Liver (tissue), 9 donors: ENCODE data around the gene HEXIM2. TPM values are rescaled to one million over a fixed set of nuclear protein-coding genes. Genes with fewer than 3 reads are reported as not detected.

Source experiments
- DNase-seq: peaks from one replicate; pipeline ENCODE4 v3.0.0-alpha.2; 2017; ENCODE audit warnings: low spot score
- H3K27ac ChIP-seq, 2 donors: one replicate each; pipeline ENCODE4 v1.7.0; 2013; ENCODE audit warnings: inconsistent platforms in 2 of 2, low read length in 2 of 2, control low read depth in 1 of 2, low read depth in 1 of 2, mild to moderate bottlenecking in 1 of 2
- H3K27me3 ChIP-seq, 4 donors: one replicate each; pipeline versions ENCODE4 v1.6.1 to v1.7.0; 2013; ENCODE audit warnings: low read length in 3 of 4, inconsistent platforms in 1 of 4, mild to moderate bottlenecking in 1 of 4, moderate library complexity in 1 of 4; ENCODE audit not compliant: control insufficient read depth in 4 of 4, insufficient read depth in 4 of 4
- H3K36me3 ChIP-seq, 4 donors: one replicate each; pipeline versions ENCODE4 v1.6.1 to v1.7.0; 2013; ENCODE audit warnings: low read length in 3 of 4, mild to moderate bottlenecking in 3 of 4, low read depth in 1 of 4, moderate library complexity in 1 of 4; ENCODE audit not compliant: control insufficient read depth in 4 of 4, insufficient read depth in 3 of 4
- H3K4me1 ChIP-seq, 4 donors: one replicate each; pipeline versions ENCODE4 v1.6.1 to v1.7.0; 2013; ENCODE audit warnings: low read length in 3 of 4, mild to moderate bottlenecking in 3 of 4, moderate library complexity in 1 of 4; ENCODE audit not compliant: control insufficient read depth in 4 of 4, insufficient read depth in 4 of 4
- H3K4me3 ChIP-seq, 3 donors: one replicate each; pipeline versions ENCODE4 v1.6.1 to v1.7.0; 2013; ENCODE audit warnings: low read length in 3 of 3, control low read depth in 1 of 3, low read depth in 1 of 3, mild to moderate bottlenecking in 1 of 3
- H3K9ac ChIP-seq, 2 donors: one replicate each; pipeline ENCODE4 v1.7.0; 2013; ENCODE audit warnings: low read length in 2 of 2, mild to moderate bottlenecking in 2 of 2, moderate library complexity in 2 of 2, control low read depth in 1 of 2, low read depth in 1 of 2
- H3K9me3 ChIP-seq, 4 donors: one replicate each; pipeline versions ENCODE4 v1.6.1 to v1.7.0; 2013; ENCODE audit warnings: low read length in 3 of 4; ENCODE audit not compliant: control insufficient read depth in 4 of 4
- EGR1 ChIP-seq, 2 donors: IDR thresholded peaks; 2 replicates each; pipeline ENCODE4 v1.6.1; 2016 to 2018; ENCODE audit warnings: antibody characterized with exemption in 2 of 2, low read depth in 2 of 2
- FOXA1 ChIP-seq: IDR thresholded peaks from 2 replicates; pipeline ENCODE4 v1.6.1; 2016; ENCODE audit warnings: antibody characterized with exemption
- FOXA2 ChIP-seq: IDR thresholded peaks from 2 replicates; pipeline ENCODE4 v1.6.1; 2016; ENCODE audit warnings: antibody characterized with exemption
- GABPA ChIP-seq, 2 donors: IDR thresholded peaks in 1 of 2; conservative IDR thresholded peaks in 1 of 2; 2 replicates each; pipeline ENCODE4 v1.6.1; 2016; ENCODE audit warnings: antibody characterized with exemption in 2 of 2, mild to moderate bottlenecking in 1 of 2, moderate library complexity in 1 of 2
- HNF4A ChIP-seq, 2 donors: conservative IDR thresholded peaks; 2 replicates each; pipeline ENCODE4 v1.6.1; 2016; ENCODE audit warnings: antibody characterized with exemption in 2 of 2, mild to moderate bottlenecking in 2 of 2
- HNF4G ChIP-seq: IDR thresholded peaks from 2 replicates; pipeline ENCODE4 v1.6.1; 2016; ENCODE audit warnings: antibody characterized with exemption
- JUND ChIP-seq, 2 donors: IDR thresholded peaks; 2 replicates each; pipeline ENCODE4 v1.6.1; 2016; ENCODE audit warnings: antibody characterized with exemption in 2 of 2
- NR2F2 ChIP-seq: IDR thresholded peaks from 2 replicates; pipeline ENCODE4 v1.6.1; 2016; ENCODE audit warnings: antibody characterized with exemption
- RAD21 ChIP-seq, 2 donors: IDR thresholded peaks; 2 replicates each; pipeline ENCODE4 v1.6.1; 2016; ENCODE audit warnings: antibody characterized with exemption in 2 of 2, mild to moderate bottlenecking in 2 of 2
- SP1 ChIP-seq: IDR thresholded peaks from 2 replicates; pipeline ENCODE4 v1.6.1; 2018; ENCODE audit warnings: antibody characterized with exemption, mild to moderate bottlenecking
- TAF1 ChIP-seq: conservative IDR thresholded peaks from 2 replicates; pipeline ENCODE4 v1.6.1; 2016; ENCODE audit warnings: antibody characterized with exemption, mild to moderate bottlenecking
- YY1 ChIP-seq: IDR thresholded peaks from 2 replicates; pipeline ENCODE4 v1.6.1; 2016; ENCODE audit warnings: antibody characterized with exemption, mild to moderate bottlenecking
- WGBS: extraction: QIAGEN DNeasy Blood & Tissue Kit; methylation state at CpG from one replicate; pipeline ENCODE4 v1.1.7; 2013; 5-methylcytosine and 5-hydroxymethylcytosine counted together
- polyA plus RNA-seq, 2 donors: library from polyadenylated mRNA; stranded (reverse) in 1 of 2; unstranded in 1 of 2; fragments of 200-250 nt in 1 of 2; fragments of >200 nt in 1 of 2; fragmentation: Nextera tagmentation in 1 of 2; extraction: Ambion mirVana in 1 of 2; gene quantifications; one replicate each; pipeline versions ENCODE4 v1.2.1 to v1.2.3, GENCODE V29; 2013 to 2015
- total RNA-seq, 2 donors: library from RNA; depleted of rRNA; stranded (reverse); fragments of >200 nt; gene quantifications; one replicate each; pipeline ENCODE4 v1.2.3, GENCODE V29; 2014
- TF ChIP-seq, protein P1 (sequence below): IDR thresholded peaks from 2 replicates; pipeline ENCODE4 v1.6.1; 2016; ENCODE audit warnings: antibody characterized with exemption
- TF ChIP-seq, protein P2 (sequence below): fragments of 150-350 bp; IDR thresholded peaks from 2 replicates; pipeline ENCODE4 v1.5.1; 2017; ENCODE audit warnings: improper control_type of control experiment, low read depth, low read length; ENCODE audit not compliant: missing input control
- TF ChIP-seq, protein P3 (sequence below): IDR thresholded peaks from 2 replicates; pipeline ENCODE4 v1.6.1; 2016; ENCODE audit warnings: antibody characterized with exemption
- donor health status: healthy.
- donor health status: healthy.
- donor health status: healthy.
- donor health status: healthy.
- donor health status: healthy.

Gene HEXIM2
- total and polyA plus RNA-seq, 4 donors: 3.5 to 10.7 (median 5.5) TPM

DNA sequence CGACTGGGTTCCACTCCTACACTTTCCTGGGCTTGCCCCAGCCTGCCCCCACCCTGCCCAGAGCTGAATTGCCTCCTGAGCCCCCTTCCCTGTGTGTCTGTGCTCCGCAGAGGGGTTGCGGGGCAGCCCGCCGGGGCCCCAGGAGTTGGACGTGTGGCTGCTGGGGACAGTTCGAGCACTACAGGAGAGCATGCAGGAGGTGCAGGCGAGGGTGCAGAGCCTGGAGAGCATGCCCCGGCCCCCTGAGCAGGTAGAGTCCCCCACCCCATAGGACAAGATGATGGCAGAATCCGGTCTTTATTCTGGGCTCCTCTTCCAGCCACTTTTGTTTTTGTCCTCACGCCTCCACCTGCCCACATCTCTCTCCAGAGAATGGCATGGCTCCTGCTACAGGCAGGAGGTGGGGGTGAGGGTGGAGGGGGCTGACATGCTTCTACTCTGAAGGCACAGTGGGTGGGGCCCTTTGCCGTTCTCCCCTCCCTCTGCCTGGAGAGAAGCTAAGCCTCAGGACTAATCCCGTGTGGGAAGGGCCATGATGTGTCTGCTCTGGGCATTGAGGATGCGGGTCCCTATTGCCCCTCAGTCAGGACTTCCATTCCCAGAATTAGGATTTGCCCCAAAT is 22.7 kb upstream of the HEXIM2 start:
- Histone ChIP-seq H3K4me1 (peaks cover 9 to 56% (median 39%) of the 10 kb centered on the region in 4 donors), H3K27ac (no peak overlapping the region), H3K9ac (no peak overlapping the region), H3K9me3 (no peaks in the 10 kb centered on the region), H3K36me3 (peaks cover 2 to 9% (median 7%) of the 10 kb centered on the region in 4 donors), H3K27me3 (no peaks in the 10 kb centered on the region), H3K4me3 (no peak overlapping the region)
- TF ChIP-seq EGR1 (IDR thresholded peaks at IDR 0.05; ENCODE audit: low read depth in 2 of 2) (no peak), NR2F2 (no peak), GABPA (IDR thresholded peaks at IDR 0.05 in 1 of 2, conservative IDR thresholded peaks at IDR 0.05 in 1 of 2) (no peak), TAF1 (no peak), RAD21 (IDR thresholded peaks at IDR 0.05) (no peak), FOXA1 (no peak), SP1 (no peak), YY1 (no peak), HNF4A (conservative IDR thresholded peaks at IDR 0.05) (no peak), HNF4G (no peak), FOXA2 (no peak)
- TF ChIP-seq, protein P1, sequence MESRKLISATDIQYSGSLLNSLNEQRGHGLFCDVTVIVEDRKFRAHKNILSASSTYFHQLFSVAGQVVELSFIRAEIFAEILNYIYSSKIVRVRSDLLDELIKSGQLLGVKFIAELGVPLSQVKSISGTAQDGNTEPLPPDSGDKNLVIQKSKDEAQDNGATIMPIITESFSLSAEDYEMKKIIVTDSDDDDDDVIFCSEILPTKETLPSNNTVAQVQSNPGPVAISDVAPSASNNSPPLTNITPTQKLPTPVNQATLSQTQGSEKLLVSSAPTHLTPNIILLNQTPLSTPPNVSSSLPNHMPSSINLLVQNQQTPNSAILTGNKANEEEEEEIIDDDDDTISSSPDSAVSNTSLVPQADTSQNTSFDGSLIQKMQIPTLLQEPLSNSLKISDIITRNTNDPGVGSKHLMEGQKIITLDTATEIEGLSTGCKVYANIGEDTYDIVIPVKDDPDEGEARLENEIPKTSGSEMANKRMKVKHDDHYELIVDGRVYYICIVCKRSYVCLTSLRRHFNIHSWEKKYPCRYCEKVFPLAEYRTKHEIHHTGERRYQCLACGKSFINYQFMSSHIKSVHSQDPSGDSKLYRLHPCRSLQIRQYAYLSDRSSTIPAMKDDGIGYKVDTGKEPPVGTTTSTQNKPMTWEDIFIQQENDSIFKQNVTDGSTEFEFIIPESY: no peak
- TF ChIP-seq, protein P2, sequence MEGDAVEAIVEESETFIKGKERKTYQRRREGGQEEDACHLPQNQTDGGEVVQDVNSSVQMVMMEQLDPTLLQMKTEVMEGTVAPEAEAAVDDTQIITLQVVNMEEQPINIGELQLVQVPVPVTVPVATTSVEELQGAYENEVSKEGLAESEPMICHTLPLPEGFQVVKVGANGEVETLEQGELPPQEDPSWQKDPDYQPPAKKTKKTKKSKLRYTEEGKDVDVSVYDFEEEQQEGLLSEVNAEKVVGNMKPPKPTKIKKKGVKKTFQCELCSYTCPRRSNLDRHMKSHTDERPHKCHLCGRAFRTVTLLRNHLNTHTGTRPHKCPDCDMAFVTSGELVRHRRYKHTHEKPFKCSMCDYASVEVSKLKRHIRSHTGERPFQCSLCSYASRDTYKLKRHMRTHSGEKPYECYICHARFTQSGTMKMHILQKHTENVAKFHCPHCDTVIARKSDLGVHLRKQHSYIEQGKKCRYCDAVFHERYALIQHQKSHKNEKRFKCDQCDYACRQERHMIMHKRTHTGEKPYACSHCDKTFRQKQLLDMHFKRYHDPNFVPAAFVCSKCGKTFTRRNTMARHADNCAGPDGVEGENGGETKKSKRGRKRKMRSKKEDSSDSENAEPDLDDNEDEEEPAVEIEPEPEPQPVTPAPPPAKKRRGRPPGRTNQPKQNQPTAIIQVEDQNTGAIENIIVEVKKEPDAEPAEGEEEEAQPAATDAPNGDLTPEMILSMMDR: no peak
- 94% methylated on average over 14 of the region's 14 CpGs for WGBS
- no peak for DNase-seq

DNA sequence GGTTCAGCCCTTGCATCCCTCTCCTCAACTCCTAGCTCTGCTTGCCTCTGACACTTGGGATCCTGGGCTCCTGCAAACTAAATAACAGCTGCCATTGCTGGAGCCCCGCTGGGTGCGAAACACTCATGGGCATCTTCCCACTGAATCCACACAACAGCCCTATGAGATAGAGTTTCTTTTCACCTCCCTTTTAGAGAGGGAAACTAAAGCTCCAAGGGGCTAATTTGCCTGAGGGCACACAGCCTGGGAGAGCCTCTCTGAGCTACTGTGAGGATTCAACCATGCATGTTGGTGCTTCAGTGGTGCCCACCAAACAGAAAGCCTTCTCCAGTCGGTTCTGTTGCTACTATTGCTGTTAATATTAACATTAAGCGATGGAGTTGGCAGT is 22.1 kb upstream of the HEXIM2 start:
- H3K4me3 ChIP-seq: no peak overlapping the region
- 81% methylated on average over 4 of the region's 4 CpGs for WGBS
- DNase-seq: no peak
- TF ChIP-seq, protein P3, sequence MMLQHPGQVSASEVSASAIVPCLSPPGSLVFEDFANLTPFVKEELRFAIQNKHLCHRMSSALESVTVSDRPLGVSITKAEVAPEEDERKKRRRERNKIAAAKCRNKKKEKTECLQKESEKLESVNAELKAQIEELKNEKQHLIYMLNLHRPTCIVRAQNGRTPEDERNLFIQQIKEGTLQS: no peak
- no peak for TF ChIP-seq YY1
- H3K36me3 ChIP-seq: peaks cover 2 to 9% (median 7%) of the 10 kb centered on the region in 4 donors
- no peaks in the 10 kb centered on the region for H3K9me3 ChIP-seq
- no peak overlapping the region for H3K27ac ChIP-seq
- H3K27me3 ChIP-seq: no peaks in the 10 kb centered on the region
- peaks cover 9 to 59% (median 39%) of the 10 kb centered on the region in 4 donors for H3K4me1 ChIP-seq
- no peak overlapping the region for H3K9ac ChIP-seq

DNA sequence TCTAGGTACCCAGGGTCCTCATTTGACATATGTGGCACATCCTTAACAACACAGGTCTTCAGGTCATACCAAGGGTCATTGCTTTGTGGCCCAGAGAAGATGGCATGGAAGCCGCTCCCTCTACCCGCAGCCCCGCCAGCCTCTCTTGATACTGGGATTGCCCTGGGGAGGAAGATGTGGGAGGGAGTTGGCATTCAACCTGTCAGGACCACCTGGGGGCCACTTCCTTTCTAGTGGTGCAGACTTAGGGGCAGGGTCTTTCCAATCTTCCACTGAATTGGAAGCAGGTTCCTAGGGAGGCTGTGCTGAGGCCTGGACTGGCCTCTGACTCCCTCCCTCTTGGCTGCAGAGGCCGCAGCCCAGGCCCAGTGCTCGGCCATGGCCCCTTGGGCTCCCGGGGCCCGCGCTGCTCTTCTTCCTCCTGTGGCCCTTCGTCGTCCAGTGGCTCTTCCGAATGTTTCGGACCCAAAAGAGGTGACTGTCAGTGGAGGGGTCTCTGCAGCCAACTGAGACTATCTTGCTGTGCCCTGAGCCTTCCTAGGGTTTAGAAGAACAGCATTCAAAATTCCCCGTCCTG is 18.5 kb upstream of the HEXIM2 start:
- Histone ChIP-seq H3K4me3 (no peak overlapping the region), H3K27ac (peak overlapping the region; percentile 77 to 85), H3K4me1 (peaks cover 8 to 53% (median 39%) of the 10 kb centered on the region in 4 donors), H3K9ac (no peak overlapping the region), H3K36me3 (peaks cover 2 to 9% (median 7%) of the 10 kb centered on the region in 4 donors), H3K9me3 (no peaks in the 10 kb centered on the region), H3K27me3 (no peaks in the 10 kb centered on the region)
- TF ChIP-seq NR2F2: peak; percentile 29
- TF ChIP-seq JUND (IDR thresholded peaks at IDR 0.05): no peak
- 84% methylated on average over 13 of the region's 13 CpGs for WGBS
- no peak for DNase-seq
